ENCODE data around the gene DPP6. TPM values are rescaled to one million over a fixed set of nuclear protein-coding genes. Genes with fewer than 3 reads are reported as not detected.

DPP6 gene
- total RNA-seq, 2 experiments from 2014 or later = not detected

GRCh38 chr7:154324196-154324595, 272.0 kb downstream of the DPP6 start:
- Histone ChIP-seq H3K4me3 (ENCODE audit: low read depth, low read length, poor library complexity, severe bottlenecking) (no peak overlapping the region), H3K27ac (ENCODE audit: low read depth, low read length, poor library complexity, severe bottlenecking) (no peak overlapping the region), H3K9me2 (ENCODE audit: insufficient read depth, low read length) (no peaks in the 10 kb centered on the region), H3K36me3 (ENCODE audit: insufficient read depth, low read length) (no peaks in the 10 kb centered on the region), H3K79me2 (ENCODE audit: insufficient read depth, low read depth, low read length) (no peaks in the 10 kb centered on the region), H3K4me1 (ENCODE audit: insufficient read depth, low read length, poor library complexity, severe bottlenecking) (no peaks in the 10 kb centered on the region), H4K20me1 (ENCODE audit: insufficient read depth, low read length) (no peaks in the 10 kb centered on the region), H3K4me2 (ENCODE audit: low read length) (no peak overlapping the region), H3K9me3 (ENCODE audit: low read length) (no peaks in the 10 kb centered on the region), H2AFZ (ENCODE audit: low read length) (no peak overlapping the region)
- intact Hi-C loops (cut with micrococcal nuclease; ENCODE audit: unreplicated experiment) = no loop called here
- DNase-seq (ENCODE audit: low spot score) = no peak
- POLR2A ChIA-PET = no interaction called here
- TF ChIP-seq CTCF (conservative IDR thresholded peaks at IDR 0.05; ENCODE audit: low read length) (no peak), EZH2phosphoT487 (IDR thresholded peaks at IDR 0.05; ENCODE audit: borderline replicate concordance, low read depth, low read length) (no peak)
- CTCF ChIA-PET (ENCODE audit: unreplicated experiment) = no interaction called here
- BruUV-seq (replicated peaks) = no TSS peak

- no peaks in the 10 kb centered on the region for H3K9me3 ChIP-seq (ENCODE audit: low read length)
- BruUV-seq (replicated peaks) = no TSS peak
- TF ChIP-seq EZH2phosphoT487 (IDR thresholded peaks at IDR 0.05; ENCODE audit: borderline replicate concordance, low read depth, low read length) (no peak), CTCF (conservative IDR thresholded peaks at IDR 0.05; ENCODE audit: low read length) (no peak)
- no peaks in the 10 kb centered on the region for H3K9me2 ChIP-seq (ENCODE audit: insufficient read depth, low read length)
- no peaks in the 10 kb centered on the region for H3K36me3 ChIP-seq (ENCODE audit: insufficient read depth, low read length)
- ChIA-PET POLR2A (no interaction called here), CTCF (ENCODE audit: unreplicated experiment) (no interaction called here)
- no peaks in the 10 kb centered on the region for H3K4me1 ChIP-seq (ENCODE audit: insufficient read depth, low read length, poor library complexity, severe bottlenecking)
- no peaks in the 10 kb centered on the region for H4K20me1 ChIP-seq (ENCODE audit: insufficient read depth, low read length)
- DNase-seq (ENCODE audit: low spot score) = no peak
- H3K27ac ChIP-seq (ENCODE audit: low read depth, low read length, poor library complexity, severe bottlenecking) = no peak overlapping the region
- no peak overlapping the region for H2AFZ ChIP-seq (ENCODE audit: low read length)
- intact Hi-C loops (cut with micrococcal nuclease; ENCODE audit: unreplicated experiment) = no loop called here
- H3K4me3 ChIP-seq (ENCODE audit: low read depth, low read length, poor library complexity, severe bottlenecking) = no peak overlapping the region
- no peak overlapping the region for H3K4me2 ChIP-seq (ENCODE audit: low read length)
- H3K79me2 ChIP-seq (ENCODE audit: insufficient read depth, low read depth, low read length) = no peaks in the 10 kb centered on the region
These were observed 274.2 kb downstream of the DPP6 start for GRCh38 chr7:154326421-154326820.

GRCh38 chr7:154330318-154330717, 278.1 kb downstream of the DPP6 start:
- Histone ChIP-seq H3K9me2 (ENCODE audit: insufficient read depth, low read length) (no peaks in the 10 kb centered on the region), H3K9me3 (ENCODE audit: low read length) (no peaks in the 10 kb centered on the region), H4K20me1 (ENCODE audit: insufficient read depth, low read length) (no peaks in the 10 kb centered on the region), H3K4me3 (ENCODE audit: low read depth, low read length, poor library complexity, severe bottlenecking) (no peak overlapping the region), H3K4me2 (ENCODE audit: low read length) (no peak overlapping the region), H3K36me3 (ENCODE audit: insufficient read depth, low read length) (no peaks in the 10 kb centered on the region), H3K27ac (ENCODE audit: low read depth, low read length, poor library complexity, severe bottlenecking) (no peak overlapping the region), H2AFZ (ENCODE audit: low read length) (no peak overlapping the region), H3K4me1 (ENCODE audit: insufficient read depth, low read length, poor library complexity, severe bottlenecking) (no peaks in the 10 kb centered on the region), H3K79me2 (ENCODE audit: insufficient read depth, low read depth, low read length) (no peaks in the 10 kb centered on the region)
- POLR2A ChIA-PET = no interaction called here
- DNase-seq (ENCODE audit: low spot score) = no peak
- no peak for TF ChIP-seq CTCF (conservative IDR thresholded peaks at IDR 0.05; ENCODE audit: low read length)
- no peak for TF ChIP-seq EZH2phosphoT487 (IDR thresholded peaks at IDR 0.05; ENCODE audit: borderline replicate concordance, low read depth, low read length)
- no TSS peak for BruUV-seq (replicated peaks)
- CTCF ChIA-PET (ENCODE audit: unreplicated experiment) = no interaction called here
- intact Hi-C loops (cut with micrococcal nuclease; ENCODE audit: unreplicated experiment) = no loop called here
